Prostate gland (tissue), 2 donors: ENCODE results near the gene SORL1. TPM values are rescaled to one million over a fixed set of nuclear protein-coding genes. Genes with fewer than 3 reads are reported as not detected.
A peak's percentile ranks its signal among the peaks of the same experiment; 100 is the strongest.

Experiments
- DNase-seq: peaks from one replicate; pipeline ENCODE4 v3.0.0-alpha.2; 2019; ENCODE audit warnings: low spot score
- H3K27ac ChIP-seq, 2 donors: fragments of 200-600 bp; sonication (generic); 2 replicates each; pipeline ENCODE4 v1.5.1; 2017 to 2019
- H3K27me3 ChIP-seq: fragments of 200-600 bp; sonication (generic); replicated peaks from 2 replicates; pipeline ENCODE4 v1.5.1; 2019; ENCODE audit not compliant: insufficient read depth
- H3K36me3 ChIP-seq, 2 donors: fragments of 200-600 bp; sonication (generic); 1 replicate in 1 of 2; 2 replicates in 1 of 2; pipeline versions ENCODE4 v1.5.1 to v1.8.1; 2017 to 2019
- H3K4me1 ChIP-seq: fragments of 200-600 bp; sonication (generic); replicated peaks from 2 replicates; pipeline ENCODE4 v1.5.1; 2019
- H3K4me3 ChIP-seq, 2 donors: fragments of 200-600 bp; sonication (generic); 2 replicates each; pipeline ENCODE4 v1.5.1; 2017 to 2019
- H3K9me3 ChIP-seq: fragments of 200-600 bp; sonication (generic); 2 replicates; pipeline ENCODE4 v1.5.1; 2017
- CTCF ChIP-seq, 4 experiments: fragments of 200-600 bp in 2 of 4; fragments of 450-650 bp in 2 of 4; sonication (generic) in 2 of 4; IDR thresholded peaks; 1 replicate in 3 of 4; 2 replicates in 1 of 4; pipeline ENCODE4 v1.5.1; 2016 to 2019; ENCODE audit warnings: antibody characterized with exemption in 4 of 4, mild to moderate bottlenecking in 2 of 4, moderate library complexity in 2 of 4
- POLR2A ChIP-seq: fragments of 450-650 bp; IDR thresholded peaks from one replicate; pipeline ENCODE4 v1.6.1; 2016; ENCODE audit warnings: antibody characterized with exemption, mild to moderate bottlenecking
- POLR2AphosphoS5 ChIP-seq: sonication (generic); formaldehyde crosslinking; IDR thresholded peaks from one replicate; pipeline ENCODE4 v1.6.1; 2017; ENCODE audit warnings: antibody characterized with exemption
- WGBS: methylation state at CpG from one replicate; pipeline ENCODE4 v1.1.5; 2018; 5-methylcytosine and 5-hydroxymethylcytosine counted together
- intact Hi-C: fragments of 100-400 bp; cut with DNase I; formaldehyde crosslinking; loops from one replicate; pipeline ENCODE4 v1.14.2; 2022
- total RNA-seq, 2 donors: library from RNA; depleted of rRNA; stranded (reverse); fragments of >200 nt; gene quantifications; one replicate each; pipeline ENCODE4 v1.1.0, GENCODE V29; 2016

Gene SORL1
- total RNA-seq, 2 donors from 2014 or later: 77.4 to 97.6 TPM

- intact Hi-C loops: no loop called here
- peak overlapping the region in 1 of 2 donors; percentile 44 for H3K27ac ChIP-seq
These were observed 68.4 kb downstream of the SORL1 start for GRCh38 chr11:121520243-121521144.

GRCh38 chr11:121521145-121522042, 69.3 kb downstream of the SORL1 start:
- WGBS: 79% methylated on average over 4 of the region's 4 CpGs
- no peaks in the 10 kb centered on the region for H3K36me3 ChIP-seq
- H3K9me3 ChIP-seq: no peaks in the 10 kb centered on the region
- no peaks in the 10 kb centered on the region for H3K27me3 ChIP-seq
- peak; percentile 38 for TF ChIP-seq POLR2AphosphoS5
- TF ChIP-seq CTCF (IDR thresholded peaks at IDR 0.05): no peak
- H3K27ac ChIP-seq: peak overlapping the region in 1 of 2 donors; percentile 44
- no peak for DNase-seq
- H3K4me1 ChIP-seq: peaks cover 7% of the 10 kb centered on the region
- intact Hi-C loops: no loop called here
- no peak overlapping the region for H3K4me3 ChIP-seq

More at GRCh38 chr11:121520243-121521144, 68.4 kb downstream of the SORL1 start:
- WGBS: 81% methylated on average over 4 of the region's 4 CpGs
- H3K9me3 ChIP-seq: no peaks in the 10 kb centered on the region
- no peaks in the 10 kb centered on the region for H3K27me3 ChIP-seq
- no peaks in the 10 kb centered on the region for H3K36me3 ChIP-seq
- peaks cover 7% of the 10 kb centered on the region for H3K4me1 ChIP-seq
- no peak for DNase-seq
- TF ChIP-seq POLR2AphosphoS5 (no peak), CTCF (IDR thresholded peaks at IDR 0.05) (no peak), POLR2A (no peak)
- no peak overlapping the region for H3K4me3 ChIP-seq

- TF ChIP-seq POLR2AphosphoS5 (no peak), CTCF (IDR thresholded peaks at IDR 0.05) (no peak), POLR2A (no peak)
- no peak overlapping the region for H3K4me3 ChIP-seq
- H3K27ac ChIP-seq: peak overlapping the region in 1 of 2 donors; percentile 49
- H3K9me3 ChIP-seq: no peaks in the 10 kb centered on the region
- H3K27me3 ChIP-seq: no peaks in the 10 kb centered on the region
- intact Hi-C loops: no loop called here
- H3K4me1 ChIP-seq: peaks cover 7% of the 10 kb centered on the region
- DNase-seq: no peak
- no peaks in the 10 kb centered on the region for H3K36me3 ChIP-seq
- WGBS: 89% methylated on average over 11 of the region's 11 CpGs
These were observed 70.2 kb downstream of the SORL1 start for GRCh38 chr11:121522043-121522941.

- Histone ChIP-seq H3K9me3 (no peaks in the 10 kb centered on the region), H3K27me3 (no peaks in the 10 kb centered on the region), H3K36me3 (no peaks in the 10 kb centered on the region), H3K4me1 (peaks cover 7% of the 10 kb centered on the region), H3K4me3 (no peak overlapping the region), H3K27ac (peak overlapping the region in 1 of 2 donors; percentile 49)
- WGBS: 68% methylated on average over 13 of the region's 13 CpGs
- intact Hi-C loops: no loop called here
- TF ChIP-seq POLR2AphosphoS5: peak; percentile 50
- no peak for TF ChIP-seq POLR2A
- peak; percentile 35 for DNase-seq
These were observed 71.6 kb downstream of the SORL1 start for GRCh38 chr11:121523581-121524232.
